Sigmoid colon (tissue), 7 donors: ENCODE data around the gene DLEU7. TPM values are rescaled to one million over a fixed set of nuclear protein-coding genes. Genes with fewer than 3 reads are reported as not detected.

Source experiments
- DNase-seq: peaks from one replicate; pipeline ENCODE4 v3.0.0-alpha.2; 2019
- H3K27ac ChIP-seq, 4 donors: fragments of 200-600 bp; sonication (generic); one replicate each; pipeline ENCODE4 v1.5.1; 2016 to 2019; ENCODE audit warnings: mild to moderate bottlenecking in 1 of 4
- H3K27me3 ChIP-seq, 3 donors: fragments of 200-600 bp; sonication (generic); one replicate each; pipeline ENCODE4 v1.5.1; 2019; ENCODE audit warnings: mild to moderate bottlenecking in 1 of 3
- H3K36me3 ChIP-seq, 4 donors: fragments of 200-600 bp; sonication (generic); one replicate each; pipeline ENCODE4 v1.5.1; 2016 to 2019
- H3K4me1 ChIP-seq, 4 donors: fragments of 200-600 bp; sonication (generic); one replicate each; pipeline ENCODE4 v1.5.1; 2017 to 2019
- H3K4me3 ChIP-seq, 4 donors: fragments of 200-600 bp; sonication (generic); one replicate each; pipeline ENCODE4 v1.5.1; 2017 to 2019; ENCODE audit warnings: mild to moderate bottlenecking in 2 of 4, moderate library complexity in 1 of 4
- H3K9me3 ChIP-seq, 4 donors: fragments of 200-600 bp in 3 of 4; sonication (generic) in 3 of 4; one replicate each; pipeline versions ENCODE4 v1.5.1 to v1.6.1; 2013 to 2019
- CTCF ChIP-seq, 4 experiments: fragments of 450-650 bp in 3 of 4; fragments of 200-600 bp in 1 of 4; IDR thresholded peaks; one replicate each; pipeline ENCODE4 v1.5.1; 2016 to 2019; ENCODE audit warnings: antibody characterized with exemption in 4 of 4, mild to moderate bottlenecking in 3 of 4, moderate library complexity in 2 of 4
- EP300 ChIP-seq, 4 donors: sonication (generic); formaldehyde crosslinking; IDR thresholded peaks; one replicate each; pipeline ENCODE4 v1.6.1; 2017; ENCODE audit warnings: antibody characterized with exemption in 4 of 4
- POLR2A ChIP-seq, 2 donors: fragments of 450-650 bp; IDR thresholded peaks; one replicate each; pipeline ENCODE4 v1.6.1; 2016; ENCODE audit warnings: antibody characterized with exemption in 2 of 2, mild to moderate bottlenecking in 2 of 2, moderate library complexity in 2 of 2
- POLR2AphosphoS5 ChIP-seq, 4 donors: sonication (generic); formaldehyde crosslinking; IDR thresholded peaks; one replicate each; pipeline ENCODE4 v1.6.1; 2017; ENCODE audit warnings: antibody characterized with exemption in 4 of 4
- WGBS, 2 donors: extraction: QIAGEN DNeasy Blood & Tissue Kit; methylation state at CpG; one replicate each; pipeline ENCODE4 v1.1.7; 2013; 5-methylcytosine and 5-hydroxymethylcytosine counted together
- intact Hi-C: fragments of 100-400 bp; cut with DNase I; formaldehyde crosslinking; loops from one replicate; pipeline ENCODE4 v1.15.1; 2023
- polyA plus RNA-seq, 3 donors: library from polyadenylated mRNA; stranded (reverse); fragments of 200-250 nt; gene quantifications; one replicate each; pipeline ENCODE4 v1.2.3, GENCODE V29; 2013
- total RNA-seq, 4 donors: library from RNA; depleted of rRNA; stranded (reverse); fragments of >200 nt; gene quantifications; one replicate each; pipeline ENCODE4 v1.1.0, GENCODE V29; 2016
- donor health status: healthy with polysubstance abuse.
- donor health status: Bipolar disorder and iron deficiency.
- donor health status: healthy.

DLEU7 gene
- total and polyA plus RNA-seq, 7 donors, result 0.10 to 1.1 (median 0.62) TPM; not detected in 3

- peaks cover 0 to 7% (median 0%) of the 10 kb centered on the region in 4 donors for H3K9me3 ChIP-seq
- H3K36me3 ChIP-seq, result no peaks in the 10 kb centered on the region
- intact Hi-C loops, result loop anchor here (5.0 kb wide), 2 partner anchors 719 to 824 kb away; no protein-coding TSS in a partner anchor
- DNase-seq, result no peak
- no peak overlapping the region for H3K4me3 ChIP-seq
- WGBS, 2 donors, result 47 to 53% methylated on average over 13 of the region's 13 CpGs
- H3K27me3 ChIP-seq, result no peaks in the 10 kb centered on the region
- peaks cover 0 to 14% (median 6%) of the 10 kb centered on the region in 4 donors for H3K4me1 ChIP-seq
- TF ChIP-seq CTCF (IDR thresholded peaks at IDR 0.05) (peak; percentile 48 to 54 (median 49)), POLR2AphosphoS5 (IDR thresholded peaks at IDR 0.05) (no peak), POLR2A (IDR thresholded peaks at IDR 0.05) (no peak), EP300 (IDR thresholded peaks at IDR 0.05) (no peak)
- peak overlapping the region in 1 of 4 donors; percentile 11 for H3K27ac ChIP-seq
Observed at GRCh38 chr13:50801087-50801931, 42.2 kb downstream of the DLEU7 start.

GRCh38 chr13:50800091-50800739 is 43.3 kb downstream of the DLEU7 start:
- WGBS, 2 donors, result 53 to 68% methylated on average over 6 of the region's 6 CpGs
- no peak for TF ChIP-seq CTCF (IDR thresholded peaks at IDR 0.05)
- no peak for TF ChIP-seq EP300 (IDR thresholded peaks at IDR 0.05)
- no peak for TF ChIP-seq POLR2AphosphoS5 (IDR thresholded peaks at IDR 0.05)
- Histone ChIP-seq H3K4me1 (peaks cover 0 to 14% (median 6%) of the 10 kb centered on the region in 4 donors), H3K9me3 (peaks cover 0 to 1% (median 0%) of the 10 kb centered on the region in 4 donors), H3K27ac (no peak overlapping the region), H3K4me3 (no peak overlapping the region), H3K36me3 (no peaks in the 10 kb centered on the region), H3K27me3 (no peaks in the 10 kb centered on the region)
- DNase-seq, result no peak
- intact Hi-C loops, result loop anchor here (5.0 kb wide), 2 partner anchors 718 to 823 kb away; no protein-coding TSS in a partner anchor

DNA sequence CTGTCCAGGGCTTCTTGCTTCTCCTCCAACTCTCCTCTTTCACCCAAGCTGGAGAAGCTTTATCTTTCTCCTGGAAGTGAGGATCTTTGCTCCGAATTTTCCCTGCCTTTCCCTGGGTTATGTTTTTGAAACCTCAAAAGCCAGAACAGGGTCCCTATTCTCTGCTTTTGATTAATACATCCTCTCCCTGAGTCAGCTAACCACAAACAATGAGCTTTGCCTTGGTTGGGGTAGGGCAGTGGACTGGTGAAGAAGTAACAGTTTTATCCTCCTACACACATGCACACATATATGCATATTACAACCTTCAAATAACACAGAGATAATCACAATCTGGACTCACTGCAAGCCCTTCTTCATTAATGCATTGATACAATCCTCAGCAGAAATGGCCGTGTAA is 44.6 kb downstream of the DLEU7 start:
- Histone ChIP-seq H3K9me3 (no peaks in the 10 kb centered on the region), H3K36me3 (no peaks in the 10 kb centered on the region), H3K27ac (no peak overlapping the region), H3K27me3 (no peaks in the 10 kb centered on the region), H3K4me1 (peaks cover 0 to 14% (median 6%) of the 10 kb centered on the region in 4 donors), H3K4me3 (no peak overlapping the region)
- TF ChIP-seq POLR2AphosphoS5 (IDR thresholded peaks at IDR 0.05) (no peak), EP300 (IDR thresholded peaks at IDR 0.05) (no peak), POLR2A (IDR thresholded peaks at IDR 0.05) (no peak), CTCF (IDR thresholded peaks at IDR 0.05) (no peak)
- DNase-seq, result no peak
- intact Hi-C loops, result no loop called here
- 84 to 86% methylated on average over 2 of the region's 2 CpGs for WGBS, 2 donors

DNA sequence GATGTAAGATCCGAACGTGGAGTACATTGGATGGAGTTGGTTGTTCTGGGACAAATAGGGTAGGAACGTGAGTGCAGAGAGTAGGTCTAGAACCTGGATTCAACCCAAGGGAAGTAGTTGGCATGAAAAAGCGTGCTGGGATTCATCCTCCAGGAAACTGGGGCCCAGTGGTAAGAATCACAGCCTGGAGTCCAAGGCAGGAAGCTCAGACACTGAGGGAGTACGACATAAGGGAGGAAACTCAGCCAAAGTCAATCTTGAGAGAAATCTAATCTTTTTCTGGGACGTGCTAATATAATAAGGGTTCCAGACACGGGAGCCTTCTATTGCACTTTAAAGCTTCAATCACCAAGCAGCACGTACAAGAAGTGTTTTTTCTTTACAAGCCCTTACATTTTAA is 46.4 kb downstream of the DLEU7 start:
- intact Hi-C loops, result no loop called here
- no peak for TF ChIP-seq POLR2A (IDR thresholded peaks at IDR 0.05)
- TF ChIP-seq EP300 (IDR thresholded peaks at IDR 0.05), result no peak
- TF ChIP-seq POLR2AphosphoS5 (IDR thresholded peaks at IDR 0.05), result no peak
- no peak for TF ChIP-seq CTCF (IDR thresholded peaks at IDR 0.05)
- H3K4me1 ChIP-seq, result peaks cover 0 to 14% (median 6%) of the 10 kb centered on the region in 4 donors
- H3K9me3 ChIP-seq, result no peaks in the 10 kb centered on the region
- H3K4me3 ChIP-seq, result no peak overlapping the region
- no peak for DNase-seq
- H3K27ac ChIP-seq, result no peak overlapping the region
- no peaks in the 10 kb centered on the region for H3K36me3 ChIP-seq
- 83 to 84% methylated on average over 8 of the region's 8 CpGs for WGBS, 2 donors
- no peaks in the 10 kb centered on the region for H3K27me3 ChIP-seq
